ENCODE results near the gene ZNF407.

The ZNF407 gene

DNA sequence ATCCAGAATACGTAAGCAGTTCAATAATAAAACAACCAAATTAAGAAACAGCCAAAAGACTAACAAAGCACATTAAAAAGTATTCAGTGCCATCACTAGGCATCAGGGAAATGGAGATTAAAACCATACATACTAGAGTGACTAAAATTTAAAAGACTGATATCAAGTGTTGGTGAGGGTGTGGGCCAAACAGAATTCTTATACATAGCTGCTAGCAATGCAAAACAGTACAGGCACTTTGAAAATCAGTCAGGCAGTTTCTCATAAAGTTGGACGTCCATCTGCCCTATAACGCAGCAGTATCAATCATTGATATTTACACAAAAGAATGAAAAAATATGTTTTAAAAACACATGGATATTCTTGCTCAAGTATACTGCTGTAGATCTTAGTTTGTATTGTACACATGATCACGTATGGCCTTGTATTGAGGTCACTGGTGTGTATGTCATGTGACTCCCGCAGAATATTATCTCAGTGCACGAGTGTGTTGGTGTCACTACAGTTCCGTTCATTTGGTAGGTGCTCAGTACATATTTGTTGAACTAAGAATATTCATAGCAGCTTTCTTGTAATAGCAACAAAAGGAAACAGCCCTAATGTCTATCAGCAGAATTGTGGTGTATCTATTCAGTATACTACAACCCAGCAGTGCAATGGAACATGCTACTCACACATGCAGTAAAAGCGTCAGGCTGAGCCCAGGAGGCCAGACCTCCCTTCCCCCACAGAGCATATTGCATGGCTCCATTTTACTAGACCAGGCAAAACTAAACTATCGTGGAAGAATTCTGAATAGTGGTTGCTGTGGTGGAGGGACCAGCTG lies 28.6 kb downstream of the ZNF407 start:
- in situ Hi-C loops (cut with HindIII; ENCODE audit: low sequenced_read_pairs): no loop called here

GRCh38 chr18:74630804-74631203 lies 33.1 kb downstream of the ZNF407 start:
- in situ Hi-C loops (cut with HindIII; ENCODE audit: low sequenced_read_pairs): no loop called here

DNA sequence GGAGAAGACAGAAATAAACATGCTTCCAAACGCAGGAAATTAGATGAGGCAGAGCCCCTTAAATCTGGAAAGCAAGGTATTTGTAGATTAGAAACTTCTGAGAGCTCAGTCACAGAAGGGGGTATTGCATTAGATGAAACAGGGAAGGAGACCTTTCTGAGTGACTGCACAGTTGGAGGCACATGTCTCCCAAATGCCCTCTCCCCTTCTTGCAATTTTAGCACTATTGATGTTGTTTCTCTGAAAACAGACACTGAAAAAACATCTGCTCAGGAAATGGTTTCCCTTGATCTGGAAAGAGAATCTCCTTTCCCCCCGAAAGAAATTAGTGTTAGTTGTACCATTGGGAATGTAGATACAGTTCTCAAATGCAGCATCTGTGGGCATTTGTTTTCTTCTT lies 33.5 kb downstream of the ZNF407 start:
- in situ Hi-C loops (cut with HindIII; ENCODE audit: low sequenced_read_pairs): no loop called here

GRCh38 chr18:74631623-74632350 lies 34.1 kb downstream of the ZNF407 start:
- in situ Hi-C loops (cut with HindIII; ENCODE audit: low sequenced_read_pairs): no loop called here

GRCh38 chr18:74632351-74632679 lies 34.6 kb downstream of the ZNF407 start:
- in situ Hi-C loops (cut with HindIII; ENCODE audit: low sequenced_read_pairs): no loop called here

DNA sequence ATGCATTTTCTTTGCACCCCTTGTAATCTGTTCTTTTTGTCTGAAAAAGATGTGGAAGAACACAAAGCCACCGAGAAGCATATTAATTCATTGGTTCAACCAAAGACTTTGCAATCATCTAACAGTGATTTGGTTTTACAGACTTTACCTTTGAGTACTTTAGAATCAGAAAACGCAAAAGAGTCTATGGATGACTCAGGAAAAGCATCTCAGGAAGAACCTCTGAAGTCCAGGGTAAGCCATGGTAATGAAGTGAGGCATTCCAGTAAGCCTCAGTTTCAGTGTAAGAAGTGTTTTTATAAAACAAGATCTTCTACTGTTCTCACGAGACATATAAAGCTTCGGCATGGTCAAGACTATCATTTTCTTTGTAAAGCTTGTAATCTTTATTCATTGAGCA lies 35.2 kb downstream of the ZNF407 start:
- in situ Hi-C loops (cut with HindIII; ENCODE audit: low sequenced_read_pairs): no loop called here

DNA sequence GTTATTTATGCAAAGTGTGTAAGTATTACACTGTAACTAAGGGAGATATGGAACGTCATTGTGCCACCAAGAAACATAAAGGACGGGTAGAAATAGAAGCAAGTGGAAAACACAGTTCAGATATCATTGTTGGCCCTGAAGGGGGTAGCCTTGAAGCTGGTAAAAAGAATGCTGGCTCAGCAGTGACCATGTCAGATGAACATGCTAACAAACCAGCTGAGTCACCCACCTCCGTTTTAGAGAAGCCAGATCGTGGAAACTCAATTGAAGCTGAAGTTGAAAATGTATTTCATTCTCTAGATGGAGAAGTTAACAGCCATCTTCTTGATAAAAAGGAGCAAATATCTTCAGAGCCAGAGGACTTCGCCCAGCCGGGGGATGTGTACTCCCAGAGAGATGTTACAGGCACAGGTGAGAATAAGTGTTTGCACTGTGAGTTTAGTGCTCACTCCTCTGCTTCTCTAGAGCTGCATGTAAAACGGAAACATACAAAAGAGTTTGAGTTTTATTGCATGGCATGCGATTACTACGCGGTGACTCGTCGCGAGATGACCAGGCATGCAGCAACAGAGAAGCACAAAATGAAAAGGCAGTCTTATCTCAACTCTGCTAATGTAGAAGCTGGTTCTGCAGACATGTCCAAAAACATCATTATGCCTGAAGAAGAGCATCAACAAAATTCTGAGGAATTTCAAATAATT lies 36.1 kb downstream of the ZNF407 start:
- in situ Hi-C loops (cut with HindIII; ENCODE audit: low sequenced_read_pairs): no loop called here

DNA sequence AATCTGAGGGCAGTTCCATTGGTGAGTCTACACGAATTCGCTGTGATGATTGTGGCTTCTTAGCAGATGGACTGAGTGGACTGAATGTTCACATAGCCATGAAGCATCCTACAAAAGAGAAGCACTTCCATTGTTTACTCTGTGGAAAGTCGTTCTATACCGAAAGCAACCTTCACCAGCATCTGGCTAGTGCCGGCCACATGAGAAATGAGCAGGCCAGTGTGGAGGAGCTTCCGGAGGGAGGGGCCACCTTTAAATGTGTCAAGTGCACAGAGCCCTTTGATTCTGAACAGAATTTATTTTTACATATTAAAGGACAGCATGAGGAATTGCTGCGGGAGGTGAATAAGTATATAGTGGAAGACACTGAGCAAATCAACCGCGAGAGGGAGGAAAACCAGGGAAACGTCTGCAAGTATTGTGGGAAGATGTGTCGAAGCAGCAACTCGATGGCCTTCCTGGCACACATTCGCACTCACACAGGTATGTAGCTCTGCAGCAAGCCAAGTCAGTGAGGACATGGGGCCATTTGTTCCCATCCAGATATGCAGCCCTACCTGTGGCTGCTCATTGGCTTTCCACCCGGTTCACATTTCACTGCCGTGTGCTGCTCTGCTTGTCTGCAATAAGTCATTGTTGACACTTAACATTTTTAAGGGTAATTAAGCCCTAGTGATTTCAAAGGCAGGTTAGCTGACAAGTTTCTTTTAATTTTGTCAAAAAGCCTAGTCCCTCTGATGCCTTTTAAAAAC lies 37.7 kb downstream of the ZNF407 start:
- in situ Hi-C loops (cut with HindIII; ENCODE audit: low sequenced_read_pairs): no loop called here

DNA sequence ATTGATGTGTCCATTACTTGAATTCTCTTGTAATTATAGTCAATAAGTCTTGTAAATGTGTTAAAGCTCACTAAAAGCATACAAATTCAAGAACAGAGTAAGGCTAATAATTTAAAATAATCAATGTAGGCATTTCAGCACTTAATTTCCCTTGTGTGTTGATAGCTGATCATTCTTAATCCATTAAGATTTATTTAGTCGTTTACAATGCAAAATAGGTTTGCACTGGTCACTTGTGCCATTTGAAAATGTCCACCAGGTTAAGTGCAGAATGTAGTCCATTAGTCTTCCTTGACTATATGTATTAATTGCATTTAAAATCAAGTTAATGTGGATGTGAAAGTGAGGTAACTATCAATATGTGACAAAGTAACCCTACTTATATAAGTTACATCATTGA lies 39.4 kb downstream of the ZNF407 start:
- in situ Hi-C loops (cut with HindIII; ENCODE audit: low sequenced_read_pairs): no loop called here

- in situ Hi-C loops (cut with HindIII; ENCODE audit: low sequenced_read_pairs): no loop called here
These were observed 40.5 kb downstream of the ZNF407 start for GRCh38 chr18:74638210-74638609.

DNA sequence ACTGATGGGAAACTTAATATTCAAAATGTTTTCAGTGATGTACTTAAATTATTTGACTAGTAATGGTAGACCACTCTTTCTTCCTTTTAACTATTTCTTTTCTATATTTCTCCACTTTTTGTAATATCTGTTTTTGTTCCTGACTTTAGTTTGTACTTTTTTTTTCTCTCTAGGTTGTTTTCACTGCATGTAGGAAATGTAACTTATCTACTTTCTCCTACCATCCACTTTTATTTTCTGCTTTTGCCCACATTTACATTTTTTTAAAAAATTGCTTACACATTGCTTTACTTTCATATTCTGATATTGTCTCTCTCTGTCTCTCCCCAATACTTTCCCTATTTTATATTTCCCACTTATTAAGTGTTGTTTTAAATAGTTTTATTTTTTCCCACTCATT lies 47.0 kb downstream of the ZNF407 start:
- in situ Hi-C loops (cut with HindIII; ENCODE audit: low sequenced_read_pairs): no loop called here

DNA sequence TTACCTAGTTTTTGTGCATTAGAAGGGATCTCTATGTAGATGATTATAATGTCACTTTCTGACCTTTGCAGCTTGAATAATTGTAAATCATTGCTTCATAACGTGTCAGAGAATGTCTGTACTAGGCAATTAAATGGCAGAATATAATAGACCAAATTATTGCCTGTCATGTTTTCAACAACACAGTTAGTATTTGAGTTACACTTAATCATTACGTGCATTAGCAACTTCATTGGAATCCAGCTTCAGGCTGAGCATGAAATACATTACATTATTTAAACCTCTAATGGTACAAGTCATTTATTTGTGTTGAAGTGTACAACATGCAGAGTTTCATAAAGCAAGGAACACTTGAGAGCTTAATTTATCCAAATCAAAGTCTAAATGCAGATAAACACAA lies 48.0 kb downstream of the ZNF407 start:
- in situ Hi-C loops (cut with HindIII; ENCODE audit: low sequenced_read_pairs): no loop called here

- in situ Hi-C loops (cut with HindIII; ENCODE audit: low sequenced_read_pairs): no loop called here
These were observed 53.9 kb downstream of the ZNF407 start for GRCh38 chr18:74651327-74652128.

GRCh38 chr18:74652392-74652988 lies 54.8 kb downstream of the ZNF407 start:
- in situ Hi-C loops (cut with HindIII; ENCODE audit: low sequenced_read_pairs): no loop called here

GRCh38 chr18:74654638-74655037 lies 57.0 kb downstream of the ZNF407 start:
- in situ Hi-C loops (cut with HindIII; ENCODE audit: low sequenced_read_pairs): no loop called here

GRCh38 chr18:74661008-74661407 lies 63.3 kb downstream of the ZNF407 start:
- in situ Hi-C loops (cut with HindIII; ENCODE audit: low sequenced_read_pairs): no loop called here

DNA sequence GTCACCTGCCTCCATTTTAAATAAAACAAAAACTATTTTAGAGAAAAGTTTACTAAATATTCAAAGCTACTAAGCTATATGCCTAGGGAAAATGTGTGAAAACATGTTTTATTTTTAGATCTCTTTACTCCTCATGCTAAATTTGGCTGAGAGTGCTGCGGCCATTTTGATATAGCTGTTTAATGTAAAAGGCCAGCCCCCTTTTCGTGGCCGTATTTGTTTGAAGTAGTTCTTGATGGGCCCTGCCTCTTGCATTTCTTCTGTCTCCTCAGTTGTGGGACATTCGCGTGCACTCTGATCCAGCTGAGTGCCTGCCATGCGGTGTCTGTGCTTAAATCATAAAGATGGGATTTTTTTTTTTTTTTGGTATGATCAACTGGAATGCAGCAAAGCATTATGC lies 64.0 kb downstream of the ZNF407 start:
- in situ Hi-C loops (cut with HindIII; ENCODE audit: low sequenced_read_pairs): no loop called here

GRCh38 chr18:74662622-74663021 lies 65.0 kb downstream of the ZNF407 start:
- in situ Hi-C loops (cut with HindIII; ENCODE audit: low sequenced_read_pairs): no loop called here

GRCh38 chr18:74665346-74665745 lies 67.7 kb downstream of the ZNF407 start:
- in situ Hi-C loops (cut with HindIII; ENCODE audit: low sequenced_read_pairs): no loop called here

GRCh38 chr18:74665905-74666304 lies 68.2 kb downstream of the ZNF407 start:
- in situ Hi-C loops (cut with HindIII; ENCODE audit: low sequenced_read_pairs): no loop called here
